ENCODE results near the gene GPER1.

- TF ChIP-seq CTCF (IDR thresholded peaks at IDR 0.05) (no peak), POLR2A (IDR thresholded peaks at IDR 0.05; ENCODE audit: low read depth) (no peak)
Observed at GRCh38 chr7:1065263-1065584, 22.7 kb upstream of the GPER1 start.
